Limb (tissue), 2 donors: ENCODE results near the gene VSIG10.

Experiments
- DNase-seq, 2 donors: peaks; one replicate each; pipeline ENCODE4 v3.0.0-alpha.2; 2016; ENCODE audit errors: extremely low spot score in 2 of 2

VSIG10 gene

DNA sequence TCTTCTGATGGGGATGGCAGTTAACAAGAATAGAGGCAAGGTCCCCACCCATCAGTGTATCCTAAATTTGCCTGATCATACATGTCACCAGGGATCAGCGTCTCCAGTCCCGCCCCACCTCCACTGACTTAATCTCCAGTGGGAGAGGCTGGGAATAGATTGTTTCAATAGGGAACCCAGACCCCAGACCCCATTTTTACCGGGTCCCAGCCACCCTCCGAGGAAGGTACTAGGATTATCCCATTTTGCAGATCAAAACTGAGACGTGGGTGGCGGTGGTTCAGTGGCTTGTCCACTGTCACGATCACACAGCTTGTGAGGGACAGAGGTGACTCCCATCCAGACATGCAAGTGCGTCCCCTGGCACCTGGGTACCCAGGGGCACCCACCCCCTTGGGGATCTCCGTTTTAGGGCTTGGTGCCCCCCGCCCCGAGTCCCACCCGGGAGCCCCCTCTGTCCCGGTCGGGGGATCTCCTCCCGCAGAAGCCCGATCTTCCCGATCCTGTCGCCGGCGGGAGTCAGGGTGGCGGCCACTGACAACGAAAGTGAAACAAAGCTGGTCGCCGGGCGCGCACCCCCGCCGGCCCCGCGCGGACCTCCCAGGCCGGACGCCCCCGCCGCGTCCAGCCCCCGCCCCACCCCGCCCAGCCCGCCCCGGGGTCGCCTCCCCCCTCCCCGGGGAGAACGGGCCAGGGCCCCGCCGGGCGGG is 43.4 kb downstream of the VSIG10 start:
- DNase-seq, result peak in 1 of 2 donors; percentile 72

DNA sequence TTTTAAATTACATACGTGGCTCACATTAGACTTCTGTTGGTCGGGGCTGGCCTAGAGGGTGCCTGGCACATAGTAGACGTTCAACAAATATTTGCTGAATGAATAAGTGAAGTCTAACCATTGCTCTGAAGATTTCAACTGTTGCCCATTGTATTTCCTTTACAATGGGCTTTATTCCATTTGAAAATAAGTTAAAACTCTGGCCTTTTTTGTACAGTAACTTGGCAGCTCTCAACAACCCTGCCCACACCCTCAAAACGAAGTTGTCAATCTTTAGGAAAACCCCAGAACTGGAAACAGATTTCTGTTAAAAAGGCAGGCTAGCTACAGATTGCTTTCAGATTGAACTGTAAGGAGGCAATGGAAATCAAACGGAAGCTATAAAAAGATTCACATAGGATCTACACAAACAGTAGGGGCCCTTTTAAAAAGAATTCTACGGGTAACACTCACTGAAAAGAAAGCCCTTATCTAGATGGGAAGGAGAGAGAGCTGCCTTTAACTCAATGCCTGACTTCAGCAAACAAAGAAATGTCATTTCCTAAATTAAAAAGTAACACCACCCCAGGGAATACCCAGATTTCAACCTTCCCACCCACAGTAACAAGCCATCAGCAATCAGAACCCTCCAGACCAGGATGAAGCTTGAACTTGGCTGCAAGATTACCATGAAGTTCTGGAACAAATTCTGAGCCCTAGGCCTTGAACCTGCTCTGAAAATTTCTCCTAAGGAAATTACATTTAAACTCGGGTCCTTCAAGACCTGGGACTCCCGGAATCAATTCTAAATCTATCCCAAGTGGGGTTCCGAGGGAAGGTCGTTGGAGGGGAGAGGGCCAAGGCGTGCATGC is 44.2 kb downstream of the VSIG10 start:
- DNase-seq, result peak; percentile 7 to 29

GRCh38 chr12:118058881-118059280 is 44.9 kb downstream of the VSIG10 start:
- DNase-seq, result no peak

DNA sequence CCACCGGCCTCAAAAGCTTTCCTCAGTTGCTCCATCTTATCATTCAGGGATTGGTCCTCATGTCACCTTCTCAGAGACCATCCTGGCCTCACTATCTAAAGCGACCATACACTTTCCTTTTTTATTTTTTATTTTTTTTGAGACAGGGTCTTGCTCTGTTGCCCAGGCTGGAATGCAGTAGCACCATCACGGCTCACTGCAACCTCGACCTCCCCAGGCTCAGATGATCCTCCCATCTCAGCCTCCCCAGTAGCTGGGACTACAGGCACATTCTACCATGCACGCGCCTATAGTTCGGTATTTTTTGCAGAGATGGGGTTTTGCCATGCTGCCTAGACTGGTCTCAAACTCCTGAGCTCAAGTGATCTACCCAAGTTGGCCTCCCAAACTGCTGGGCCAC is 45.6 kb downstream of the VSIG10 start:
- DNase-seq, result no peak

DNA sequence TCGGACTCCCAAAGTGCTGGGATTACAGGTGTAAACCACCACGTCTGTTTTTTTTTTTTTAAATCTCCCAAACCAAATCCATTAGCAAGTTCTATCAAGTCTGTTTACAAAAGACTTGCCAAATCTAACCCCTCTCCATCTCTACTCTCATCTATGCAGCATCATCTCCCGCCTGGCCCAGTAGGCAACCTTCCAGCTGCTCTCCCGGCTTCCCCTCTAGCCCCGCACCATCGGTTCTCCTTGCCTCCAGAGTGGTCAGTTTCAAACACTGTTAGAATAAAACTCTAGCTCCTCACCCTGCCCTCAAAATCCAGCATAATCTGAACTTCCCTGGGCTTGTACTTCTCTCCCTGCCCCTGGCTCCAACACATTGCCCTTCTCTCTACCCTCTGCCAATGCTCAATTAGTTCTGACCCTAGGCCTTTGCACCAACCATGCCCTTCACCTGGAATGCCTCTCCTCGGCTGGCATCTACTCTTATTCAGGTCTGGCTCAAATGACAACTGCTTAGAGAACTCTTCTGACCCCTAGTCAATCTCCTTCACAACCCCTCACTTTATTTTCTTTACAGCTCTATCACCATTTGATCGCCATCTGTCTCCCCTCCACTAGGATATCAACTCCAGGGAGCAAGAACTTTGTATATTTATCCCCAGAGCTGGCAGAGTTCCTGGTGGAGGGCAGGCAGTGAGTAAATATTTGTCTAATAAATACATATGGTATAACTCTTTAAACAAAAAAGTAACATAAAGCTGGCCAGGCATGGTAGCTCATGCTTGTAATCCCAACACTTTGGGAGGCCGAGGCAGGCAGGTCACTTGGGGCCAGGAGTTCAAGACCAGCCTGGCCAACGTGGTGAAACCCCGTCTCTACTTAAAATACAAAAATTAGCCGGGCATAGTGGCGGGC is 47.7 kb downstream of the VSIG10 start:
- DNase-seq, result no peak

GRCh38 chr12:118055144-118055557 is 48.7 kb downstream of the VSIG10 start:
- DNase-seq, result peak in 1 of 2 donors; percentile 37

DNA sequence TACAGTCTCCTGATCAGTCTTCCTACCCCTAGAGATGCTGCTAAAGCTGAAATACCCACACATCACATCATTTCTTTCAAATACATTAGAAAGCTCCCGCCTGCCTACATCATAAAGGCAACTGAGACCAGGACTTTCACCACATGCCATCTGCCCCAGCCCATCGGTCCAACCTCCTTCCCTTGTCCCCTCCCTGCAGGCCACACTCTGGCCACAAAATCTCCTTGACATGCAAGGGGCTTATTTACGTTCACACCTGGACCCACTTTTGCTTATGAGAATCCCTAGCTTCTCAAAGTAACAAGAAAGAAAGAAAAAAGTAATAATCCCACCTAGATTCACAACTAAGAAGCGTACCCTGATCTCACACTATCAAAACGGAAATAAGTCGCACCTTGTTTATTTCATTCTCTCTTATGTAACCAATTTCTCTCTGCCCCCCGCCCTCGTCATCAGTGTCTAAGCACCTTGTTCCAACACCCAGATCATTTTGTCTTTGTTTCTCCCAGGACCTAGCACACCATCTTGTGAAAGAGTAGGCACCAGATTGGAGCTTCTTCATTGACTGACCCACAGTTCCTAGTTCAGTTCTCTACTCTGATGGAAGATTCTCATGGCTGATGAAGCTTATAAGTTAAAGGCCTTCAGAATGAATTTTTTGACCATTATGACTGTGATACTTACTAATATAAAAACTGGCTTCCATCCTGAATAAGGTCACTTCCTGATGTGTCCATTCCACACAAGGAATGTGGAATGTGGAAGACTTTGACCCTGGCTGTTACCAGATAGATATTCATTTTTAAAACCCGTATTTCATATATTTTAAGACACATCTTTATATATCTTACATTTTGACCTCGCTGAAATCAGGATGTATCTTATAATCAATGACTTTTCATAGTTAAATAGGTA is 50.5 kb downstream of the VSIG10 start:
- no peak for DNase-seq

- peak in 1 of 2 donors; percentile 34 for DNase-seq
Measured at GRCh38 chr12:118052324-118053070, 51.3 kb downstream of the VSIG10 start.

GRCh38 chr12:118050972-118051910 is 52.6 kb downstream of the VSIG10 start:
- no peak for DNase-seq

GRCh38 chr12:118046430-118046829 is 57.4 kb downstream of the VSIG10 start:
- no peak for DNase-seq

DNA sequence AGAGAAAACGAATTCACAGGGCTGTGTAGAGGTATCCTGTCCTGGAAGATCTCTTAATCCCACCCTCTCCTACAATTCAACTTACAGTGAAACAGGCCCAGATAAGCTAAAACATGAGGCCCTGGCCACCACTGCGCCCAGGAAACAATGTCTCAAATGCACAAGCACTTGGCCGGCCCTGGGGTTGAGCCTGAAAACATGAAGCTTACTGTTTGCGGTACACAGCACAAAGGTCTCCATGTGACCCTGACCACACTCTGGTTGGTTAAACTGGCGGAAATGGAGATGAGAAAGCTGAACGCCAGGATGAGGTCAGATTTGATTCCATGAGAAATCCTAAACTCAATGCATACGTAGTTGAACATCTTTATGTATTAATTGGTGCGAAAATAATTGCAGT is 59.2 kb downstream of the VSIG10 start:
- no peak for DNase-seq

GRCh38 chr12:118044075-118044474 is 59.7 kb downstream of the VSIG10 start:
- DNase-seq, result no peak

- no peak for DNase-seq
Measured at GRCh38 chr12:118042091-118042490, 61.7 kb downstream of the VSIG10 start.

- no peak for DNase-seq
Measured at GRCh38 chr12:118038137-118038536, 65.7 kb downstream of the VSIG10 start.

- DNase-seq, result no peak
Measured at GRCh38 chr12:118036672-118037411, 67.0 kb downstream of the VSIG10 start.

DNA sequence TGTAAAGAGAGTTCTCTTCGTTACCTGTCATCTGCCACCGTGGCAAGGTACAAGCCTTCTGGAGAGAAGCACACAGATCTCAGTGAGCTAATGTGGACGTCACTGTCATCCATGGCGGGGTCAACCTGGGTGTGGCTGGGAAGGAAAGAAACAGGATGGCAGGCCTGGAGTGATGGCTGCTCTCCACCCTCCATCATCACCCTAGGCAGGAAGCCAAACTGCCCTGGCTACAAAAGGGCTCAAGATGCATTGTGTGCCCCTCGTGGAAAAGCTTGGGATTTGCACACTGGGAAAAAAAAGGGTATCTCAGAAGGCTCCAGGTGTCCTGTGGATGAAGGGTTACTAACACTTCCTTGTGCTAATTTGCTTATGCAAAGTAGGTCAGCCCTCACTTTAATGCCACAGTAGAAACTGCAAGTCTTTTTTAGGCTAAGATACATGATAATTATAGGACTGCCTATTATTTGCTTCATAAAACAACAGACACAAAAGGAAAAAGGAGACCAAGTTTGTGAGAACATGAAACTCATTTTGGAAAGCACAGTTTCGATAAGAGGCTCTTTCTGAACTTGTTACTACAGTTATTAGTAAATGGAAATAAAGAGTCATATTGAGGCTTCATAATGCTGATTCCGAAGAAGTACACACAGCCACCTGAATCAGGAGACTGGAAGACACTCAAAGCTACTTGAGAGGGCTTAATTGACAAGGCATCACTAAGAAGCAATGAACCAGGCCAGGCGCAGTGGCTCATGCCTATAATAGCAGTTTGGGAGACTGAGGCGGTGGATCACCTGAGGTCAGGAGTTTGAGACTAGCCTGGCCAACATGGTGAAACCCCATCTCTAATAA is 68.4 kb downstream of the VSIG10 start:
- DNase-seq, result no peak
